COLO668 (cell line): ENCODE results near the gene PLCD3.

Experiments
- DNase-seq: peaks from one replicate; lab custom pipeline; 2025; ENCODE audit not compliant: unreplicated experiment; lab: John Stamatoyannopoulos, UW

PLCD3 gene

GRCh38 chr17:45119964-45120363 lies 12.4 kb downstream of the PLCD3 start:
- DNase-seq = no peak

DNA sequence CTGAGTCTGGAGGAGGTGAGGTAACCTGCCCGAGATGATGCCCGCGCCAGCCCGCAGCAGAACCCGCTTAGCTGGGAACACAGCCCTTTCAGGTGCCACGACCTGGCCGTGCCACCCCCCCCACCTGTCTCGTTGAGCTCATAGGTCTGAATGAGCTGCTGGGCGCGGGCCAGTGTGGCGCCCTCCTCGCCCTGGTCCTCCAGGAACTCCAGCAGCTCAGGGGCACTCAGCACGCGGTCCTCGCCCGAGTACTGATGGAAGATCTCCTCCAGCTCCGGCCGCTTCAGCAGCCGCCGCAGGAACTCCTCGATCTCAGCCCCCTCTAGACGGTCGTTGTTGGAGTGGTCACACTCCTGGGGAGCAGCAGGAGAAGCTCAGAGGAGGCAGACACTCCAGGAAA lies 13.6 kb downstream of the PLCD3 start:
- DNase-seq = no peak

GRCh38 chr17:45117848-45118646 lies 14.3 kb downstream of the PLCD3 start:
- DNase-seq = no peak

GRCh38 chr17:45117334-45117733 lies 15.0 kb downstream of the PLCD3 start:
- DNase-seq = no peak

- DNase-seq = no peak
These were observed 15.8 kb downstream of the PLCD3 start for GRCh38 chr17:45116434-45117016.

DNA sequence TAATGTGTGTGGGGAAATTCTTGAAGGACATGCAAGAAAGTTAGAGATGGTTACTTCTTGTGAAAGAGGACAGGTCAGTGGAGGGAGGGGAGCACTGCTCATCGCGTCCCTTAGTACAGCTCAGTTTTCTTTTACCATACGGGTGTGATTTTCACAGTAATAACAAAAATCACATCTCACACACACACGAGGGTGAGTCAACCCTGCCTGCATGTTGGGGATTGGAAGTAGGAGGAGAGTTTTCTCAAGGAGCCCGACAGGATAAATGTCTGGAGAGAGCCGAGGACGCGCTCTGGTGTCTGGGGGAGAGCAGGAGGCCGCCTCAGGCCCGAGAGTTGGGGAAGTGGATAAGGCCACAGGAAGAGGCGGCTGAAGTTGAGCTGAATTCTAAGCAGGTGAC lies 16.4 kb downstream of the PLCD3 start:
- DNase-seq = no peak

DNA sequence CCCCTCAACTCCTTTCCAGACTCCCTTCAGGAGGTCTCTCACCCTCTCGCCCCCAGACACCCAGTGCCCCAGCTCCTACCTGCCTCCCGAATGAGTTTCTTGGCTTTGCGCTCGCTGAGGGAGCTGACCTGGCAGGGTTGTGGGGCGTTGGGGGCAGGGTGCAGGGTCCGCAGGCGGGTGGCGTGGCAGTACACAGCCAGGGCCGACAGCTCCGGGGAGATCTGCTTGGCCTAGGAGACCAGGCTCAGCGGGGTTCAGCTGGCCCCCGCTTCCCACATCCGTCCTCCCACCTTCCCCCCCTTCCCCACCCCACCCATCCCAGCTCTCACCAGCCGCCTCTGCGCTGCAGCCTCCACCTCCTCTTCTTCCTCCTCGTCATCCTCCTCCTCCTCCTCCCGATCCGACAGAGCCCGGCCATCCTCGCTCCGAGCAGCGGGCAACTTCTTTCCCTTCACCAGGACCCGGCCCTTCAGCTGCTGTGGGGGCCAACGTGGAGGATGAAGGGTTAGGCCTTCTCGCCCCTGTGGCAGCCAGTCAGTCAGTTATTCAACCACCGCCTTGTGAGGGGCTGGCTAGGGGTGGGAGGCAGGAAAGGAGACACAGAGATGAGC lies 17.2 kb downstream of the PLCD3 start:
- no peak for DNase-seq

DNA sequence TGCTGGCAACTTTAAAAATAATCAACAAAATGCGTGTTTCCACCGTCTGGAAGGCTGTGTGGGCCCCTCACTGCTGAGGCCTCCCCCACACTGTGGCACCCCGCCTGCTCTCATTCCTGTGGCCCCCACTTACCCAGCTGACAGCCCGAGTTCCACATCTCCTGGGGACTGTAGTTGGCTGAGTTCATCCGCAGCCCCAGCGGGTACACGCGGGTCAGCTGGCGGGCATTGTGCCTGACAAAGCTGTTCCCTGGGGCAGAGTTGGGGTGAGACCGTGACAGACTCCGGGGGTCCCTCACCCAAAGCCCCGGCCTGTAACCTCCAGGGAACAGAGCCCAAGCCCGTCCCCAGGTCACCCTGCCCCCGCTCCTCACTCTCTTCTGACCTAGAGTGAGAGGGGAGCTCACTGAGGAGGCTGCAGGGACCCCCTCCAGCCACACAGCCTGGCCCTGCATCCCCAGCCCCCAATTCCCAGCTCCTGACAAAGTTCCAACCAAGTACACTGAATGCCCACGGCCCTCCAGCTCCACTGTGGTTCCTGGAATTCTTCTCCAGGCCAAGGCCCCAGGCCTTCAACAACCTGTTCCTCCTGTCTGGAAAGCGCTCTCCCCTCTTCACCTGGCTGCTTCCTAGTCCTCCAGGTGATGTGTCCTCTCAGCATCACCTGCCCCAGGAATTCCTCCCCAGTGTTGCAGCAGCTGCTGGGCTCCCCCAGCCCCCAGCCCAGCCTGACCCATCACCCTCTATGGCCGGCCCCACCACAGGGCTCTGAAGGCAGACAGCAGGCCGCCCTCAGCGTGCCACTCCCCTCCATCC lies 18.0 kb downstream of the PLCD3 start:
- no peak for DNase-seq

- DNase-seq = no peak
These were observed 18.9 kb downstream of the PLCD3 start for GRCh38 chr17:45113424-45113754.

DNA sequence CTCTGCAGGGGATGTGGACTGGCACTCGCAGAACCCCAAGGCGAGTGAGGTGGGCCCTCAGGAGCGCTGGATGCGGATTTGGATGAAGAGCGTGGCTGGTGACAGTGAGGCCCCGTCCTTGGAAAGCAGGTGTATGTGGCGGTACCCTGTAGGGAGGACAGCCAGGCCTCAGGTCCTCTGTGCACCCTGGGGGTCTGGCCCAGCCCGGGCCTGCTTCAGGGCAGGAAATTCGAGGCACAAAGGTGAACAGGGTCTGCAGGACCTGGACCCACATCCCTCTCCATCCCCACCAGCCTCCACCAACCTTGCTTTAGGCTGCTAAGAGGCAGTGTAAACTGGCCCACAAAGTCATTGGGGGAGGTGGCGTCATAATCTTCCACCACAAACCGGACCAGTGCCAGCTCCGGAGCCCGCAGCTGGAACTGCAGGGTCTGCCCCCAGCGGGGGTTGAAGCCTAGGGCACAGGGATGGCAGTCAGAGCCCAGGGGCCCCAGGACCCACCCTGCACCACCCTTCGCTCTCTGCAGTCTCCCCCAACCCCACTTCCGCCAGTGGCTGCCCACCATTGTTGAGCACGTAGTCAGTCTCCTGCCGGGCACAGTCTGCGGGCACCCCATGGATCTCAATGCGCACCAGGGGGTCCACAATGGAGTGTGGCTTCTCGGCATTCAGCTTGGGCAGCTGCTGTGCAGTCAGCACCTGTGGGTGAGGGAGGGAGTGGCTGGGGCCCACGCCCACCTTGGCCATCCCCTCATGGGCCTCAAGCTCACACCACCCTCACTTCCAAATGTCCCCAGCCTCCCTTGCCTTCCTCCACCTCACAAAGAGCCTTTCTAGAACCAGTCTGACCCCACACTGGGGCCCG lies 19.5 kb downstream of the PLCD3 start:
- DNase-seq = no peak

DNA sequence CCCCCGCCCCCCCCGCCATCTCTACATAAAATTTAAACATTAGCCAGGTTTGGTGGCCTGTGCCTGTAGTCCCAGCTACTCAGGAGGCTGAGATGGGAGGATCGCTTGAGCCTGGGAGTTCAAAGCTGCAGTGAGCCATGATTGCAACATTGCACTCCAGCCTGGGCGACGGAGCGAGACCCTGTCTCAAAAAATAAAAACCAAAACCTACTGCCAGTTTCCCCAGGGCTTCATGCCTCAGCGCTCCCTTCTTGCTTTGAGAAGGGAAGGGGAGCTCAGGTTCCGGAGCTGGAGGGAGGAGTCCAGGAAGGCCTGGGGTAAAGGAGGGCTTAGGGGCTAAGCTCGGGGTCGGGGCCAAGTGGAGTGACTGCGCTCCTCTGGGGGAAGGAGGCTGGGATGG lies 20.5 kb downstream of the PLCD3 start:
- no peak for DNase-seq

GRCh38 chr17:45110676-45111611 lies 21.4 kb downstream of the PLCD3 start:
- no peak for DNase-seq

DNA sequence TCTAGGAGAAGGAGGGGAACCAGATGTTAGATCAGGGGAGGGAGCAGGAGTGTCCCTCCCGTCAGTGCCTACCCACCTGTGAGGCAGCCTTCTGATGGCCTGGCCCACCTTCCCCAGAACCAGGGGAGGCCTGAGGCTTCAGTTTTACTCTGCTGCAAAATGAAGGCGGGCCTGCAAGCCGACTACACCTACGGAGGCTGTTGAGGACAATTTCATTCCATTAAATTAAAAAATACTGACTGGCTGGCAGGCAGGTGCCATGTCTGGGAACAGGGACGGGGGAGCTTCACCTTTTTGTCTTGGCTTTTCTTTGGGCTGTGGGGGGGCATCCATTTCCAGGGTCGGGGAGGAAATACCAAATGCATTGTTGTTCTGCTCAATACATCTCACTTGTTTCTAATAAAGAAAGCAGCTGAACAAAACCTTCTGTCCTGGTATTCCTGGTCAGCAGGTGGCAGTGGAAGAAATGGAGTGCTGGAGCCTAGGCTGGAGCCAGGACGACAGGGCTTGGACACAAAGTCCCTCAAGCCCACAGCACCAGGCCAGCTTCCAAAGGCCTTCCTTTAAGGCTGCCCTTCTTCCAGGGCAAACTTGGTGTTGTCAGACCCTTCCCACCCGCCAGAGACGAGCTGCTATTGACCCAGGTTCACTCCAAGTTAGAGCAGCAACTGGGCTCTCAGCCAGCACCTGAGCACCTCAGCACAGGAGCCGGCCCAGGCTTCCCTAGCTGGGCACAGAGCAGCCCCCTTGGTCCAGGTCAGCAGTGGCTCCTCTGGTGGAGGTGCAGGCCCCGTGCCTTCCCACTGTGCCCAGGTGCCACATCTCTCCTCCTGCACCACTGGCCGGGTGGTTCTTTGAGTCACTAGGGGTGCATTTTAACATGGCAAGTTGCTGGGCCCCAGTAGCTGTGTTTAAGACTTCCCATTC lies 23.5 kb downstream of the PLCD3 start:
- DNase-seq = no peak

- no peak for DNase-seq
These were observed 24.3 kb downstream of the PLCD3 start for GRCh38 chr17:45108051-45108450.

GRCh38 chr17:45107293-45108010 lies 24.9 kb downstream of the PLCD3 start:
- DNase-seq = no peak

- DNase-seq = no peak
These were observed 25.7 kb downstream of the PLCD3 start for GRCh38 chr17:45106582-45106981.

DNA sequence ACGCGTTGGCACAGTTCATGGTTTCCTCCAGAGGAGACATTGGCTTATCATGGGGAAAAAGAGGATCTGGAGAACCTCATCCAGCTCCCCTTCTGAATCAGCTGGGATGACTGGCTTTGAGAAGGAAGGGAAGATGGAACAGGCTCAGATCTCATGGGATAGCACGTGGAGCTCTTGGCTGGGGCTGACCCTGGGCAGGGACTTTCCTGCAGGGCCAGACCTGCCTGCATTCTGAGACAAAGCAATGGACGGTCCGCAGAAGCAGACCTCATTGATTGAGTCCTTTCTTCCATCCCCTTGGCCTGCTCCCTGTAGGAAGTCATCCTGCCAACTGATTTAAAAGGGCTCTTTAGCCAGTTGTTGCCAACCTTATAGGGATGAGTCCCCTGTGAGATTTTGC lies 26.2 kb downstream of the PLCD3 start:
- no peak for DNase-seq
